Sigmoid colon (tissue), 7 donors: ENCODE measurements around the gene CHL1. TPM values are rescaled to one million over a fixed set of nuclear protein-coding genes. Genes with fewer than 3 reads are reported as not detected.

Experiments used
- DNase-seq: peaks from one replicate; pipeline ENCODE4 v3.0.0-alpha.2; 2019
- H3K27ac ChIP-seq, 4 donors: fragments of 200-600 bp; sonication (generic); one replicate each; pipeline ENCODE4 v1.5.1; 2016 to 2019; ENCODE audit warnings: mild to moderate bottlenecking in 1 of 4
- H3K27me3 ChIP-seq, 3 donors: fragments of 200-600 bp; sonication (generic); one replicate each; pipeline ENCODE4 v1.5.1; 2019; ENCODE audit warnings: mild to moderate bottlenecking in 1 of 3
- H3K36me3 ChIP-seq, 4 donors: fragments of 200-600 bp; sonication (generic); one replicate each; pipeline ENCODE4 v1.5.1; 2016 to 2019
- H3K4me1 ChIP-seq, 4 donors: fragments of 200-600 bp; sonication (generic); one replicate each; pipeline ENCODE4 v1.5.1; 2017 to 2019
- H3K4me3 ChIP-seq, 4 donors: fragments of 200-600 bp; sonication (generic); one replicate each; pipeline ENCODE4 v1.5.1; 2017 to 2019; ENCODE audit warnings: mild to moderate bottlenecking in 2 of 4, moderate library complexity in 1 of 4
- H3K9me3 ChIP-seq, 4 donors: fragments of 200-600 bp in 3 of 4; sonication (generic) in 3 of 4; one replicate each; pipeline versions ENCODE4 v1.5.1 to v1.6.1; 2013 to 2019
- EP300 ChIP-seq, 4 donors: sonication (generic); formaldehyde crosslinking; IDR thresholded peaks; one replicate each; pipeline ENCODE4 v1.6.1; 2017; ENCODE audit warnings: antibody characterized with exemption in 4 of 4
- POLR2A ChIP-seq, 2 donors: fragments of 450-650 bp; IDR thresholded peaks; one replicate each; pipeline ENCODE4 v1.6.1; 2016; ENCODE audit warnings: antibody characterized with exemption in 2 of 2, mild to moderate bottlenecking in 2 of 2, moderate library complexity in 2 of 2
- POLR2AphosphoS5 ChIP-seq, 4 donors: sonication (generic); formaldehyde crosslinking; IDR thresholded peaks; one replicate each; pipeline ENCODE4 v1.6.1; 2017; ENCODE audit warnings: antibody characterized with exemption in 4 of 4
- WGBS, 2 donors: extraction: QIAGEN DNeasy Blood & Tissue Kit; methylation state at CpG; one replicate each; pipeline ENCODE4 v1.1.7; 2013; 5-methylcytosine and 5-hydroxymethylcytosine counted together
- intact Hi-C: fragments of 100-400 bp; cut with DNase I; formaldehyde crosslinking; loops from one replicate; pipeline ENCODE4 v1.15.1; 2023
- polyA plus RNA-seq, 3 donors: library from polyadenylated mRNA; stranded (reverse); fragments of 200-250 nt; gene quantifications; one replicate each; pipeline ENCODE4 v1.2.3, GENCODE V29; 2013
- total RNA-seq, 4 donors: library from RNA; depleted of rRNA; stranded (reverse); fragments of >200 nt; gene quantifications; one replicate each; pipeline ENCODE4 v1.1.0, GENCODE V29; 2016
- TF ChIP-seq, protein P1 (sequence below), 4 experiments: fragments of 450-650 bp in 3 of 4; fragments of 200-600 bp in 1 of 4; IDR thresholded peaks; one replicate each; pipeline ENCODE4 v1.5.1; 2016 to 2019; ENCODE audit warnings: antibody characterized with exemption in 4 of 4, mild to moderate bottlenecking in 3 of 4, moderate library complexity in 2 of 4
- donor health status: healthy with polysubstance abuse.
- donor health status: Bipolar disorder and iron deficiency.
- donor health status: healthy.

CHL1 gene
- total and polyA plus RNA-seq, 7 donors = 0.46 to 86.7 (median 29.1) TPM

DNA sequence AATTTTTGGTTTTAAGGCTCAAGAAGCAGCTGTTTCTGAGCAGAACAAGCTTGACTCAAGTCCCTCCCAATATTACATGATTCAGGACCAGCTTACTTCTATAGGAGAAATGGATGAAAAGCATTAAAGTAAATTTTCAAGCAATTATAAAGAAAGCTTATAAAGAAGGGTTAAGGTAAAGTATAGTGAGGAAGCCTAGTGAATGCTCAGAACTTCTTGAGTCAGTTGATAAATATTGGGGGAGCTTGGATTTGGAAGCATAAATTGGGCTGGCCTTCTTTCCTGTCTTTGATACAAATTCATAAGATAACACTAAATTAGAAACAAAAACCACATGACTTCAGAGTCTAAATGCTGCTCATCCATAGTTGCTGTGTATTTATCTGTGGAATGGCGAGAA lies 156.0 kb downstream of the CHL1 start:
- Histone ChIP-seq H3K4me1 (peaks cover 0 to 31% (median 26%) of the 10 kb centered on the region in 4 donors), H3K27me3 (no peaks in the 10 kb centered on the region), H3K4me3 (no peak overlapping the region), H3K36me3 (no peaks in the 10 kb centered on the region), H3K27ac (no peak overlapping the region), H3K9me3 (no peaks in the 10 kb centered on the region)
- 78 to 85% methylated on average over 1 of the region's 1 CpG for WGBS, 2 donors
- no peak for DNase-seq
- intact Hi-C loops = no loop called here
- no peak for TF ChIP-seq POLR2A (IDR thresholded peaks at IDR 0.05)
- no peak for TF ChIP-seq POLR2AphosphoS5 (IDR thresholded peaks at IDR 0.05)
- TF ChIP-seq, protein P1, sequence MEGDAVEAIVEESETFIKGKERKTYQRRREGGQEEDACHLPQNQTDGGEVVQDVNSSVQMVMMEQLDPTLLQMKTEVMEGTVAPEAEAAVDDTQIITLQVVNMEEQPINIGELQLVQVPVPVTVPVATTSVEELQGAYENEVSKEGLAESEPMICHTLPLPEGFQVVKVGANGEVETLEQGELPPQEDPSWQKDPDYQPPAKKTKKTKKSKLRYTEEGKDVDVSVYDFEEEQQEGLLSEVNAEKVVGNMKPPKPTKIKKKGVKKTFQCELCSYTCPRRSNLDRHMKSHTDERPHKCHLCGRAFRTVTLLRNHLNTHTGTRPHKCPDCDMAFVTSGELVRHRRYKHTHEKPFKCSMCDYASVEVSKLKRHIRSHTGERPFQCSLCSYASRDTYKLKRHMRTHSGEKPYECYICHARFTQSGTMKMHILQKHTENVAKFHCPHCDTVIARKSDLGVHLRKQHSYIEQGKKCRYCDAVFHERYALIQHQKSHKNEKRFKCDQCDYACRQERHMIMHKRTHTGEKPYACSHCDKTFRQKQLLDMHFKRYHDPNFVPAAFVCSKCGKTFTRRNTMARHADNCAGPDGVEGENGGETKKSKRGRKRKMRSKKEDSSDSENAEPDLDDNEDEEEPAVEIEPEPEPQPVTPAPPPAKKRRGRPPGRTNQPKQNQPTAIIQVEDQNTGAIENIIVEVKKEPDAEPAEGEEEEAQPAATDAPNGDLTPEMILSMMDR (IDR thresholded peaks at IDR 0.05) = no peak
- no peak for TF ChIP-seq EP300 (IDR thresholded peaks at IDR 0.05)

DNA sequence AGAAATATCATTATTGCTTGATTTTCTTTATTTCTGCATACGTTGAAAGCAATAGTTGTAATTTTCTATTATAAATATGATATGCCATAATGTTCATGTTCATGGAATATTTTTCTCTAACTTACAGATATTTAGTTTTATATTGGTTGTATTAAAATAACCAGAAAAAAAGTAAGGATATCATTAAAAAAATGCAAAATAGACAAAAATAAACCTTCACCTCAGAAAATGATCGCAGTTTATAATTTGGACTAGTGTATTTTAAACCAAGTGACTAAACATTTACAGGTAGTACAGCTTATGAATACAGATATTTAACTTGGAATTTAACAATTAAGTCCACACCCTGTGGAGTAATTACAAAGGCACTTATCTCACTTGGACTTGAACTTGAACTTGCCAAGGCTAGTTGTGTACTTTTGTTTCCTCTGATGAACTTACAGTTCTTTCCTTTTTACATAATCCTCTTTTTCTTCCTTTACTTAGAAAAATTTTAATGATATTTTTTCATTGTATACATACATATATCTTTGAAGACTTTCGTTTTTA lies 156.7 kb downstream of the CHL1 start:
- TF ChIP-seq POLR2AphosphoS5 (IDR thresholded peaks at IDR 0.05) = no peak
- 36 to 75% methylated on average over 3 of the region's 3 CpGs for WGBS, 2 donors
- Histone ChIP-seq H3K9me3 (no peaks in the 10 kb centered on the region), H3K4me1 (peaks cover 0 to 34% (median 30%) of the 10 kb centered on the region in 4 donors), H3K27ac (no peak overlapping the region), H3K4me3 (no peak overlapping the region), H3K36me3 (no peaks in the 10 kb centered on the region), H3K27me3 (no peaks in the 10 kb centered on the region)
- no peak for DNase-seq
- intact Hi-C loops = no loop called here

DNA sequence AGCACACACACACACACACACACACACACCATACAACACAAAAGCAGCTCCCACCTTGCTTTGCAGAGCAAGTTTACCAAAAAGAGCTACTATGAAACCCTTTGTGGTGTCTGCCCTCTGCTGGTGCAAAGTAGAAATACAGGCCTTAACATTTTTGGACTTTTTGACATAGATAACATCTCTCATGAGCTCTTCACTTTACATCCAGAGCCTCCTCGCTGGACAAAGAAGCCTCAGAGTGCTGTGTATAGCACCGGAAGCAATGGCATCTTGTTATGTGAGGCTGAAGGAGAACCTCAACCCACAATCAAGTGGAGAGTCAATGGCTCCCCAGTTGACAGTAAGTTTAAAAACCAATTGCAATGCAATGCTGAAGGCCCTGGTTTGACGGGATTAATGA lies 157.9 kb downstream of the CHL1 start:
- Histone ChIP-seq H3K9me3 (no peaks in the 10 kb centered on the region), H3K36me3 (no peaks in the 10 kb centered on the region), H3K27me3 (no peaks in the 10 kb centered on the region), H3K4me1 (peaks cover 0 to 36% (median 30%) of the 10 kb centered on the region in 4 donors), H3K27ac (no peak overlapping the region), H3K4me3 (no peak overlapping the region)
- intact Hi-C loops = no loop called here
- TF ChIP-seq POLR2A (IDR thresholded peaks at IDR 0.05) (no peak), EP300 (IDR thresholded peaks at IDR 0.05) (no peak), POLR2AphosphoS5 (IDR thresholded peaks at IDR 0.05) (no peak)
- TF ChIP-seq, protein P1 (IDR thresholded peaks at IDR 0.05) = peak; percentile 19 to 78 (median 60)
- no peak for DNase-seq
- 23 to 30% methylated on average over 3 of the region's 3 CpGs for WGBS, 2 donors

GRCh38 chr3:355622-356021 lies 159.1 kb downstream of the CHL1 start:
- Histone ChIP-seq H3K27me3 (peaks cover 0 to 7% (median 0%) of the 10 kb centered on the region in 3 donors), H3K36me3 (no peaks in the 10 kb centered on the region), H3K4me3 (no peak overlapping the region), H3K27ac (peak overlapping the region in 3 of 4 donors; percentile 60 to 70 (median 64)), H3K4me1 (peaks cover 0 to 36% (median 30%) of the 10 kb centered on the region in 4 donors), H3K9me3 (no peaks in the 10 kb centered on the region)
- TF ChIP-seq, protein P1 (IDR thresholded peaks at IDR 0.05) = no peak
- TF ChIP-seq EP300 (IDR thresholded peaks at IDR 0.05) = peak in 1 of 4 donors; percentile 37
- TF ChIP-seq POLR2AphosphoS5 (IDR thresholded peaks at IDR 0.05) = peak in 3 of 4 donors; percentile 42 to 78 (median 72)
- 55 to 60% methylated on average over 8 of the region's 8 CpGs for WGBS, 2 donors
- DNase-seq = peak; percentile 69
- intact Hi-C loops = no loop called here

DNA sequence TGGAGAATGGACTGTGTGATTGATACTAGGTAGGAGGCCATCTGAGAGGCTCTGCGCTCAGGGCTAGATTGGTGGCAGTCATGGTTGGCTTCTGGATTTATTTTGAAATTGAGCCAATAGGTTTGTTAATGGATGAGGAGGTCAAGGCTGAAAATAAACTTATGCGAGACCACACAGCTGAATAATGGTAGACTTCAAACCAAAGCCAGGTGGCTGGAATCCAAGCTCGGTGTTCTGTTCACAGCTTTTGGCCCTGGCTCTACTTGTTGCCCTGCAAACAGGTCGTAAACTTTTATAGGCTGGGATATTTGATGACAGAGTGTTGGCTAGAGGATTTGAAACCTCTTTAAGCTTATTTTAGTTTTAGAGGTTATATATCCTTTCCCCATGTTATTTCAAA lies 160.4 kb downstream of the CHL1 start:
- Histone ChIP-seq H3K36me3 (no peaks in the 10 kb centered on the region), H3K4me3 (no peak overlapping the region), H3K27ac (peak overlapping the region in 3 of 4 donors; percentile 60 to 70 (median 64)), H3K4me1 (peaks cover 0 to 36% (median 30%) of the 10 kb centered on the region in 4 donors), H3K9me3 (no peaks in the 10 kb centered on the region), H3K27me3 (peaks cover 0 to 7% (median 0%) of the 10 kb centered on the region in 3 donors)
- WGBS, 2 donors = 19 to 44% methylated on average over 4 of the region's 4 CpGs
- TF ChIP-seq, protein P1 (IDR thresholded peaks at IDR 0.05) = no peak
- TF ChIP-seq POLR2AphosphoS5 (IDR thresholded peaks at IDR 0.05) = peak in 3 of 4 donors; percentile 46 to 79 (median 75)
- intact Hi-C loops = no loop called here
- DNase-seq = peak; percentile 79
